ENCODE data around the gene HSD17B12.

Gene HSD17B12

GRCh38 chr11:43874738-43875137, 194.2 kb downstream of the HSD17B12 start:
- no peak for DNase-seq

DNA sequence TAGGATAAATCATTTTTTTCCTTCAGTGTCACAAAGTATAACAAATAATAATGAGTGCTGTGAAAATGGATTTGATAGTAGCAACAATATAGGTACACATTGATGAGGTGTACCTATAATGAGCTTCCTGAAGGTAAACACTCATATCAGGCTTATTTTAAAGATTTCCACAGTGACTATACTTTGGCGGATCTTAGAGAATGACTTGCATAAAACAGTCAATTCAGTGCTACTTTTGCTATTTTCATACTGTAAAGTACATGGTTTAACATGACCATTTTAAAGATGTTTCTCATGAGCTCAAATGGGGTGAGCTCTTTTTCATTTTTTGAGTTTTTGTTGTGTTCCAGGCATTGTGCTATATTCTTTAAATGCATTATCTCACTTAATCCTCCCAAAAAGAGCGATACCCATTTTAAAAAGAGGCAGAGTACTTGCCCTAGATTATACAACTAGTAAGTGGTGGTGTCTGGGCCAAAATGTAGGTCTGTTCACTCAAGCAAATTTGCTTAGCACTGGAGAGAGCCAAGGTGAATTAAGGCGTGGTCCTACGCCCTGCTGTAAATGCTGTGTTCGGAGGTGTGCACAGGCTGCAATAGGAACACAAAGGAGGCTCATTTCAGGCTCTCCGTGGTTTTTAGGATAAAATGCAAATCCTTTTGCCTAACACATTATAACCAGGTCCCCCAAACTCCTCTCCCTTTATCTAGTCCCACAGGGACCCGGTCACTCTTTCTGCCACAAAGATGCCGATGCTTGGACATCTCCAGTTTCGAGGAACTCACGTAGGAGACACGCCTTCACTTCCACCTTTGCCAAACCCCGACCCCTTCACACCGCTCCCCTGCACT, 199.5 kb downstream of the HSD17B12 start:
- no peak for DNase-seq

DNA sequence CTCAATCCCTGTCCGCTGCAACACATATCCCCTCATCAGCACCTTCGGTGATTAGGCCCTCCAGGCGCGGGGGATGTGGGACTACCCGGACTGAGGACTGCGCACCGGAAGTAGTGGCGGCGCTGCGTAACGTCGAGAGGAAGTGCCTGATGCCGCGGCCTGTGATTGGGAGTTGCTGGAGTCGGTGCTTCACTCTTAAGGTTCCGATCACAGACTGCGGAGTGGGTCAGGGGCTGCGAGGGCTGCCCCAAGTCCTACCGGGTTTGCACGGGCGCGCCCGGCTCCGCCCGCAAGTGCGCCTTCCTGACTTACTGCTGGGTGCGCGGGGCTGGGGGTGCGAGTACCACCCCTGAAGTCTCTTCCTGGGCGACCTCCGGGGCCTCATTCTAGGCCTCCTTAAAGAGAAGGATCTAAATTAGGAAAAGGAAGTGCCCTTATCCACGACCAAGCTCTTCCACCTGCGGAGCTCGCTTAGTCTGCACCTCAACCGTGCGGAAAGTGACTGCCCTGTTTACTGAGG, 200.2 kb downstream of the HSD17B12 start, which contains the start of gene ALKBH3:
Gene ALKBH3, plus strand, starts transcription at position 192 of the 520 bp plus-strand sequence. CDS start 1,822 bp downstream, outside the sequence.
- no peak for DNase-seq

DNA sequence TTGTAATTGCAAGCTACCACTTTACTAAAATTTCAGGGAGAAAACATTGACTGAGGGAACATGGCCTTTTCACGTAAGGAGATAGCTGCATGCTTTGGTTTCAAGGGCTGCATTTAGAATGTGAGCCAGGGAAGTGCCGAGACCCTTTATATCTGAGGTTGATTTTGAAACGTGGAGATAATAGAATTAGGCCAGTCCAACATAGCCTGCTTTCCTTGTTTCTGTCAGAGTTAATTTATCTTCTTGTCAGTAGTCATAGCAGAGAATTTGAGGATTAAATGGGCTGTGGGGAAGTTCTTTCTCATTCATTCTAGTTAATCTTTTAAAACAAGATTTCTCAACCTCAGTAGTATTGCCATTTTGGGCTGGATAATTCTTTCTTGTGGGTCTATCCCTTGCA, 212.3 kb downstream of the HSD17B12 start:
- no peak for DNase-seq

GRCh38 chr11:43894546-43894945, 214.0 kb downstream of the HSD17B12 start:
- no peak for DNase-seq

- DNase-seq: no peak
Observed at GRCh38 chr11:43895601-43896000, 215.1 kb downstream of the HSD17B12 start.

DNA sequence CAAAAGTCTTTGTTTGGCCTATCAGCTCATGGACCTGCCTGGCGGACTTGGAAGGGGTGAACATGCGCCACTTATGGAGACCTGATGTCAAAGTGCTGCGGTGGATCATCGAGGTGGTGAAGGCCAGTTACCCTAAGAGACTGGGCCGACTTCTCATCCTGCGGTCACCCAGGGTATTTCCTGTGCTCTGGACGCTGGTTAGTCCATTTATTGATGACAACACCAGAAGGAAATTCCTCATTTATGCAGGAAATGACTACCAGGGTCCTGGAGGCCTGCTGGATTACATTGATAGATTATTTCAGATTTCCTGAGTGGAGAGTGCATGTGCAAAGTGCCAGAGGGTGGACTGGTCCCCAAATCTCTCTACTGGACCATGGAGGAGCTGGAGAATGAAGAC, 218.0 kb downstream of the HSD17B12 start:
- DNase-seq: no peak

GRCh38 chr11:43899094-43899493, 218.6 kb downstream of the HSD17B12 start:
- DNase-seq: no peak

DNA sequence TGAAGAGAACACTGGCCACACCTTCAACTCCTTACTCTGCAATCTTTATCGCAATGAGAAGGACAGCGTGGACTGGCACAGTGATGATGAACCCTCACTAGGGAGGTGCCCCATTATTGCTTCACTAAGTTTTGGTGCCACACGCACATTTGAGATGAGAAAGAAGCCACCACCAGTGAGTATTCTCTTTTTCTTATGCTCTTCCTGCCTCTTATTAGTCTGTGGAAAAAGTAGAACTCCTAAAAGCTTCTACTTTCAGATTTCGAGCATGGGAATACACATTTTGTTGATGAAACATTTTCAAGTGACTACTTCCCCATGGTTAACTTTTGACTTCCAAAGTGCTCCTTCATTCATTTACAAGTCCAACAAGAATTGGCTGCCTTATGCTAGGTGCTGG, 221.0 kb downstream of the HSD17B12 start:
- no peak for DNase-seq

GRCh38 chr11:43903078-43903477, 222.5 kb downstream of the HSD17B12 start:
- DNase-seq: no peak

GRCh38 chr11:43903969-43904368, 223.4 kb downstream of the HSD17B12 start:
- no peak for DNase-seq

GRCh38 chr11:43904742-43905535, 224.4 kb downstream of the HSD17B12 start:
- no peak for DNase-seq

DNA sequence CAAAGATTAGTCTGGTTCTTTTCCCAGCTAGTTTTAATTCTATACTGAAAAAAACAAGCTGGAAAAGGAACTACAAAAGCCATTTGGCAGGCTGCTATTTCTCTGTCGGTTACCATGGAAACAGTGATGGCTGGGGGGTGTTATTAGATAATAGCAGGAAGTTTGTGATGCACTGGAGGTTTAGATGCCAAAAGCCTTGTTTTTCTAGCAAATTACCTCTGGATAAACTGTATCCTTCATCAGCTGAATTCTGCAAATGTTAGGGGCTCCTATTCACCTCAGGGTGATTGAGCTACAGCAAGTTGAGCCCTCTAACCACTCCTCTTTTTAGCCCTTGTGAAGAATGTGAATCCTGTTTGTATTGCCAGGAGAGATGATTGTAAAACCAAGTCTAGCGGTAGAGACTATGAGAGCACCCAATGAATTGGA, 225.3 kb downstream of the HSD17B12 start:
- DNase-seq: no peak
